IMR-90 (cell line): ENCODE measurements around the gene LIMK2.

ENCODE experiments used
- FOS ChIP-seq: fragments of 150-350 bp; IDR thresholded peaks from 2 replicates; pipeline ENCODE4 v1.6.1; 2016; ENCODE audit warnings: low read depth, low read length
- MAFK ChIP-seq: IDR thresholded peaks from 2 replicates; pipeline ENCODE4 v1.6.1; 2012; ENCODE audit warnings: low read depth, low read length, improper control_type of control experiment
- MAZ ChIP-seq: IDR thresholded peaks from 2 replicates; pipeline ENCODE4 v1.6.1; 2012; ENCODE audit warnings: low read depth, mild to moderate bottlenecking, low read length, improper control_type of control experiment, moderate library complexity, borderline replicate concordance
- NFE2L2 ChIP-seq: fragments of 150-350 bp; IDR thresholded peaks from 2 replicates; pipeline ENCODE4 v1.6.1; 2016; ENCODE audit warnings: low read depth, mild to moderate bottlenecking, low read length
- POLR2A ChIP-seq: IDR thresholded peaks from 2 replicates; pipeline ENCODE4 v1.6.1; 2012; ENCODE audit warnings: mild to moderate bottlenecking, low read depth, low read length
- RAD21 ChIP-seq: IDR thresholded peaks from 2 replicates; pipeline ENCODE4 v1.6.1; 2012; ENCODE audit warnings: low read length, improper control_type of control experiment
- RCOR1 ChIP-seq: IDR thresholded peaks from 2 replicates; pipeline ENCODE4 v1.6.1; 2012; ENCODE audit warnings: mild to moderate bottlenecking, low read length, improper control_type of control experiment; ENCODE audit not compliant: insufficient replicate concordance
- RFX5 ChIP-seq: IDR thresholded peaks from 2 replicates; pipeline ENCODE4 v1.8.0; 2012; ENCODE audit warnings: low read depth, mild to moderate bottlenecking, low read length, moderate library complexity
- SMC3 ChIP-seq: fragments of 150-350 bp; IDR thresholded peaks from 2 replicates; pipeline ENCODE4 v1.6.1; 2016; ENCODE audit warnings: low read depth, mild to moderate bottlenecking, antibody characterized with exemption, low read length, moderate library complexity
- TF ChIP-seq, protein P1 (sequence below): conservative IDR thresholded peaks from 2 replicates; pipeline ENCODE4 v1.5.1; 2012; ENCODE audit warnings: mild to moderate bottlenecking, low read depth, low read length, improper control_type of control experiment
- TF ChIP-seq, protein P2 (sequence below): fragments of 150-350 bp; IDR thresholded peaks from 2 replicates; pipeline ENCODE4 v1.6.1; 2016; ENCODE audit warnings: low read depth, mild to moderate bottlenecking, low read length, moderate library complexity, borderline replicate concordance

DNA sequence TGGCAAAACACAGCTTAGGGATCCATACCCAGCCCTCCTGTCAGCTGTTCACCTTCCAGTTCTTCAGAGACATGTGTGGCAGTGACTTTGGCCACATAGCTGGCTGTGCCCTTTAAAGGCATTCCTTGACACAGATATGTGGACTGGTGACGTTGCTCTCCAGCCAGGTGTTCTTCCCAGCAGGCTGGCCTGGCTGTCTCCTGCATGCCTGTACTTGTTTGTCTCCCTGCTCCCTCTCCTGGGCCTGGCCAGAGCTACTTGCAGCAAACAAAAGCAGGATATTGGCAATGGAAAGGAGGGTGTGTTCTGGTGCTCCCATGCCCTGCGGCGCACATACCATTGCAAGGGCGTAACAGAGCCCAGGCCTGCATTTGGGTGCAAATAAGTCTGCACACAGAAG lies 41.9 kb downstream of the LIMK2 start:
- TF ChIP-seq FOS (no peak), RAD21 (no peak), MAZ (no peak), RCOR1 (no peak), NFE2L2 (no peak), POLR2A (no peak), RFX5 (no peak), MAFK (no peak), SMC3 (no peak)
- TF ChIP-seq, protein P1, sequence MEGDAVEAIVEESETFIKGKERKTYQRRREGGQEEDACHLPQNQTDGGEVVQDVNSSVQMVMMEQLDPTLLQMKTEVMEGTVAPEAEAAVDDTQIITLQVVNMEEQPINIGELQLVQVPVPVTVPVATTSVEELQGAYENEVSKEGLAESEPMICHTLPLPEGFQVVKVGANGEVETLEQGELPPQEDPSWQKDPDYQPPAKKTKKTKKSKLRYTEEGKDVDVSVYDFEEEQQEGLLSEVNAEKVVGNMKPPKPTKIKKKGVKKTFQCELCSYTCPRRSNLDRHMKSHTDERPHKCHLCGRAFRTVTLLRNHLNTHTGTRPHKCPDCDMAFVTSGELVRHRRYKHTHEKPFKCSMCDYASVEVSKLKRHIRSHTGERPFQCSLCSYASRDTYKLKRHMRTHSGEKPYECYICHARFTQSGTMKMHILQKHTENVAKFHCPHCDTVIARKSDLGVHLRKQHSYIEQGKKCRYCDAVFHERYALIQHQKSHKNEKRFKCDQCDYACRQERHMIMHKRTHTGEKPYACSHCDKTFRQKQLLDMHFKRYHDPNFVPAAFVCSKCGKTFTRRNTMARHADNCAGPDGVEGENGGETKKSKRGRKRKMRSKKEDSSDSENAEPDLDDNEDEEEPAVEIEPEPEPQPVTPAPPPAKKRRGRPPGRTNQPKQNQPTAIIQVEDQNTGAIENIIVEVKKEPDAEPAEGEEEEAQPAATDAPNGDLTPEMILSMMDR = no peak
- TF ChIP-seq, protein P2, sequence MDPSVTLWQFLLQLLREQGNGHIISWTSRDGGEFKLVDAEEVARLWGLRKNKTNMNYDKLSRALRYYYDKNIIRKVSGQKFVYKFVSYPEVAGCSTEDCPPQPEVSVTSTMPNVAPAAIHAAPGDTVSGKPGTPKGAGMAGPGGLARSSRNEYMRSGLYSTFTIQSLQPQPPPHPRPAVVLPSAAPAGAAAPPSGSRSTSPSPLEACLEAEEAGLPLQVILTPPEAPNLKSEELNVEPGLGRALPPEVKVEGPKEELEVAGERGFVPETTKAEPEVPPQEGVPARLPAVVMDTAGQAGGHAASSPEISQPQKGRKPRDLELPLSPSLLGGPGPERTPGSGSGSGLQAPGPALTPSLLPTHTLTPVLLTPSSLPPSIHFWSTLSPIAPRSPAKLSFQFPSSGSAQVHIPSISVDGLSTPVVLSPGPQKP = no peak
